Activated CD8-positive, alpha-beta T cell treated with anti-CD3 and anti-CD28 coated beads, Interleukin-2, amount 10 ng/mL, durations not matched to agents 7 days and 5 days (primary cell): ENCODE measurements around the gene CEP128. TPM values are rescaled to one million over a fixed set of nuclear protein-coding genes. Genes with fewer than 3 reads are reported as not detected.
A peak's percentile ranks its signal among the peaks of the same experiment; 100 is the strongest.

Experiments
- ATAC-seq: fragments of 150-1000 bp; cut with Tn5 transposase; one replicate; pipeline ENCODE4 v1.10.0; 2021; ENCODE audit warnings: moderate library complexity
- CTCF ChIA-PET: fragments of 350-600 bp; sonication (Branson Sonifier 250); formaldehyde crosslinking; loops from one replicate; lab custom pipeline; 2021; ENCODE audit warnings: antibody characterized with exemption; lab: Charles Lee
- POLR2A ChIA-PET: fragments of 350-600 bp; sonication (Branson Sonifier 250); formaldehyde crosslinking; loops from one replicate; lab custom pipeline; 2021; ENCODE audit warnings: antibody characterized with exemption; lab: Charles Lee
- DNase-seq: peaks from one replicate; pipeline ENCODE4 v3.0.0-alpha.2; 2020
- H3K27ac Mint-ChIP-seq: one replicate; pipeline ENCODE4 v1.8.0; 2021; ENCODE audit warnings: mild to moderate bottlenecking, mixed read lengths
- H3K27me3 Mint-ChIP-seq: one replicate; pipeline ENCODE4 v1.8.0; 2021; ENCODE audit warnings: low read depth, mixed read lengths
- H3K36me3 Mint-ChIP-seq: one replicate; pipeline ENCODE4 v1.8.0; 2021; ENCODE audit warnings: low read depth, mixed read lengths
- H3K4me1 Mint-ChIP-seq: one replicate; pipeline ENCODE4 v1.8.0; 2021; ENCODE audit warnings: low read depth, mixed read lengths
- H3K4me3 Mint-ChIP-seq: one replicate; pipeline ENCODE4 v1.8.0; 2021; ENCODE audit warnings: mild to moderate bottlenecking, mixed read lengths
- H3K9me3 Mint-ChIP-seq: one replicate; pipeline ENCODE4 v1.8.0; 2022; ENCODE audit warnings: mixed read lengths; ENCODE audit not compliant: insufficient read depth
- total RNA-seq, 2 experiments: library from RNA; stranded (reverse); gene quantifications; one replicate each; pipeline ENCODE4 v1.2.3, GENCODE V29; 2021

CEP128 gene
- total RNA-seq, 2 experiments from 2014 or later, result 32.9 to 35.8 TPM

DNA sequence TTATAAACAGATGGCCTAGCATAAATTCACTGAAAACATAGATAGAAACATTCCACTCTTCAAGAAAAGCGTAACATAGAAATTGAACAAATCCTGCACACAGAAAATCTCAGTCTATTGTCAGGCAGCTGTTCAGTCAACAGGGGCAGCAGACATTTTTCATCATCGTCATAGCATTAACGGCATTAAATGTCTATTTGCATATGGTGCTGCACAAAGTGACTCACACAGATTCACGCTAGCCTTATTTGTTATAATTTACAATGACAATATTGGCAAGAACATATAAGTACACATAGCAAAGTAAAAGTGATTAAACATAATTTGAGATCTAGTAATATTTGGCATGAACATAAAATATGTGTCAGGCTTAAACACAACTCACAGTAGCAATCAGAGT, 95.7 kb downstream of the CEP128 start:
- ATAC-seq, result no peak
- no peaks in the 10 kb centered on the region for H3K27me3 Mint-ChIP-seq
- H3K4me3 Mint-ChIP-seq, result no peak overlapping the region
- ChIA-PET CTCF (no interaction called here), POLR2A (no interaction called here)
- no peak overlapping the region for H3K27ac Mint-ChIP-seq
- no peaks in the 10 kb centered on the region for H3K9me3 Mint-ChIP-seq
- no peaks in the 10 kb centered on the region for H3K36me3 Mint-ChIP-seq
- no peak for DNase-seq
- H3K4me1 Mint-ChIP-seq, result no peaks in the 10 kb centered on the region

DNA sequence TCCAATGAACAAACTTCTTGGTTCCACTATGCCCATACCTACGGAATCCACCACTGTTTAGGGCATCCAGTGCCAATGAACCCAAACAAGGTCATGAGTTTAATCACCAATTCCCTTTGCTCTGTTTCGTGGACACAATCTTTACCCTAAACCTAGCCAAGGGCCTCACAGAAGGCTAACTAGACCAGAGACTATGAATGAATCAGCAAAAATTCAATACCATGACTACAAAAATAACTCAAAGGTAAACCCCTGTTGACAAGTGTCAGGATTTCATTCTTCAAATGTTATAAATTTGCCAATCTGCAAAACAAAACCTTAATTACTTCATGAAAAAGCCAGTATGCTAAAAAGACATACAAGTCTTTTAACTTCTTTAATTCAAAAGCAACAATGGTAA, 96.7 kb downstream of the CEP128 start:
- Mint-ChIP-seq H3K27me3 (no peaks in the 10 kb centered on the region), H3K36me3 (peaks cover under 1% of the 10 kb centered on the region), H3K9me3 (no peaks in the 10 kb centered on the region), H3K4me1 (no peaks in the 10 kb centered on the region), H3K27ac (no peak overlapping the region), H3K4me3 (no peak overlapping the region)
- POLR2A ChIA-PET, result no interaction called here
- DNase-seq, result no peak
- no peak for ATAC-seq
- CTCF ChIA-PET, result no interaction called here

DNA sequence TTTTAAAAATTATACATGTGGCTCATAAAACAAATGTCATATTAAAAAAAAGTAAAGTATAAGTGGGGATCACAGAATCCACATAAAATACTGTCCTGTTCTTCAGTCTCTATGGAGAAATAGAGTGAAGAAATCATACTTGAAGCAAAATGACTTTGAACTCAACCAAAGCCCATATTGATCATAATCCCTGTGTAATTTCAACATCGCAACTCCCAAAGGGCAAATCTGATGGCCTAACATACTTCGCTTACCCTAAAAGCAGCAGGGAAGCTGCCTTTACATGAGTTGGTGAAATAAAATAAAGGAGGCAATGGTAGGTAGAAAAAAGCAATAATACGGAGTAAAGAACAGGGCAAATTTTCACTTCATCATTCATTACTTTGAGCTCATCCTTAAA, 101.8 kb downstream of the CEP128 start:
- peaks cover 6% of the 10 kb centered on the region for H3K36me3 Mint-ChIP-seq
- no peaks in the 10 kb centered on the region for H3K4me1 Mint-ChIP-seq
- no peak for DNase-seq
- H3K9me3 Mint-ChIP-seq, result no peaks in the 10 kb centered on the region
- no peaks in the 10 kb centered on the region for H3K27me3 Mint-ChIP-seq
- no peak for ATAC-seq
- H3K27ac Mint-ChIP-seq, result no peak overlapping the region
- H3K4me3 Mint-ChIP-seq, result no peak overlapping the region
- ChIA-PET CTCF (interaction anchor here (2.1 to 2.2 kb wide), 2 partner anchors 11 to 148 kb away, joined by 6 read pairs; no protein-coding TSS in a partner anchor), POLR2A (no interaction called here)

DNA sequence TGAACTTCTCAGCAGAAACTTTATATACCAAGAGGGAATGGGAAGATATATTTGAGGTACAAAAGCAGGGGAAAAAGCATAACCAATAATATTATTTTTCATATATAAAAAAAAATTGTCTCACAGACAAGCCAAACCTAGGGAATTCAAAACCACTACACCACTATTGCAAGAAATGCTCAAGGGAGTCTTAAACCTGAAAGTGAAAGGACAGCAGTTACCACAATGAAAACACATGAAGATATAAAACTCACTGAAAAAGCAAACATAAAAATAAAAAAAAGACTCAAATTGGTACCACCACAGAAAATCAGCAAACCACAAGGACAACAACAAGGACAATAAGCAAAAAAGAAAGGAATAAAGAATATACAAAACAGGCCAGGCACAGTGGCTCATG, 131.9 kb downstream of the CEP128 start:
- H3K36me3 Mint-ChIP-seq, result peaks cover 24% of the 10 kb centered on the region
- H3K27ac Mint-ChIP-seq, result peak overlapping the region; percentile 75
- DNase-seq (no peak), ATAC-seq (peak; percentile 53)
- POLR2A ChIA-PET, result no interaction called here
- no peaks in the 10 kb centered on the region for H3K27me3 Mint-ChIP-seq
- H3K4me1 Mint-ChIP-seq, result peaks cover 16% of the 10 kb centered on the region
- peaks cover 16% of the 10 kb centered on the region for H3K9me3 Mint-ChIP-seq
- peak overlapping the region; percentile 25 for H3K4me3 Mint-ChIP-seq
- CTCF ChIA-PET, result no interaction called here

DNA sequence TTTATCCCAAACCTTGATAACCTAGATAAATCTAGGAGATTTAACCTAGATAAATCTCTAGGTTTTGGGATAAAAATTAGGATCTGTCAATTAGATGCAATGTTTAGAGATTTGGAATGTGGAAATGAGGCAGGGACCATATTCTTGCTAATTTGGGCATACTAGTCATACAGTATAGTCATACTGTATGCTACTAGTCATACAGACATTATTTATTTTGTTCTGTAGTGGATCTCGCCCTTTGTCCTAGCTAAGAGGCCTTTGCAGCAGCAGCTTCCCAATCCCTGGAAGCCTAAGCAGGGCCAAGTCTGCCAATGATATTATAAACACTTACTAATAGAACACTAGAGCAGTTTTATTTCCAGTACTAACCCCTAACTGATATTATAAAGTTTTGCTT, 136.4 kb downstream of the CEP128 start:
- ChIA-PET CTCF (no interaction called here), POLR2A (no interaction called here)
- no peaks in the 10 kb centered on the region for H3K27me3 Mint-ChIP-seq
- no peak overlapping the region for H3K27ac Mint-ChIP-seq
- no peak for DNase-seq
- peaks cover 16% of the 10 kb centered on the region for H3K4me1 Mint-ChIP-seq
- no peak overlapping the region for H3K4me3 Mint-ChIP-seq
- no peak for ATAC-seq
- H3K9me3 Mint-ChIP-seq, result peaks cover 13% of the 10 kb centered on the region
- H3K36me3 Mint-ChIP-seq, result peaks cover 28% of the 10 kb centered on the region

DNA sequence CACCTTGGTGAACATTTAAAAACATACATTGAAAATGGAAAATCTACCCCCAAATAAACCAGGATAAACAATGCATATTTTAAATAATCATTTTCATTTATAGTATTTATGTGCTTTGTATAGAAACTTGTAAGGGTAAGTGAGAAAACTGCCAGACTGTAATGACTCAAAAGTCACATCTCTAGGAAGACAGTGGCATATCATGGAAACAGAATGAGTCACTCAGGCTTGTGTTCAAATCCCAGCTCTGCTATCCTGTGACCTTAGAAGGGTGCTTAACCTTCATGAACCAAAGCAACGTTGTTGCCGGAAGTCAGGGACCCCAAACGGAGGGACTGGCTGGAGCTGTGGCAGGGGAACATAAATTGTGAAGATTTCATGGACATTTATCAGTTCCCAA, 142.7 kb downstream of the CEP128 start:
- ATAC-seq, result no peak
- Mint-ChIP-seq H3K4me1 (no peaks in the 10 kb centered on the region), H3K27ac (no peak overlapping the region), H3K27me3 (no peaks in the 10 kb centered on the region), H3K36me3 (peaks cover 18% of the 10 kb centered on the region), H3K4me3 (no peak overlapping the region), H3K9me3 (peaks cover 9% of the 10 kb centered on the region)
- ChIA-PET CTCF (no interaction called here), POLR2A (no interaction called here)
- DNase-seq, result no peak

DNA sequence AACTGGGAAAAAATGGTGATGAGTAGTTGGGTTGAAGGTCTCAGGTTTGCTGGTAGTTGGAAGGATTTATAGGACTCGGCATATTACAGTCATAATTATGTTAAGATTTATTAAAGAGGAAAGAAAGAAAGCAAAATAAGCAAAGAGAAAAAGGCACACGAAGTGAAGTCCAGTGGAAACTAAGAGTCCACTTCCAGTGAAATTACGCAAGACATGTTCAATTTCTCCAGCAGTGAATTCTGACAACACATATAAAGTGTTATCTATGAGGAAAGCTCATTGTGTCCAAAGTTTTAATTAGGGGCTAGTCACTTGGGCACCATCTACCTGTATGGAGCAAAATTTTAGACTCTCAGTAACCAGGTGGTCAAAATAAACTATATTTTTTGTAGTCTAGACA, 143.3 kb downstream of the CEP128 start:
- Mint-ChIP-seq H3K36me3 (peaks cover 18% of the 10 kb centered on the region), H3K9me3 (peaks cover 9% of the 10 kb centered on the region), H3K27ac (no peak overlapping the region), H3K4me1 (no peaks in the 10 kb centered on the region), H3K27me3 (no peaks in the 10 kb centered on the region), H3K4me3 (no peak overlapping the region)
- ATAC-seq, result no peak
- no peak for DNase-seq
- ChIA-PET POLR2A (no interaction called here), CTCF (no interaction called here)

DNA sequence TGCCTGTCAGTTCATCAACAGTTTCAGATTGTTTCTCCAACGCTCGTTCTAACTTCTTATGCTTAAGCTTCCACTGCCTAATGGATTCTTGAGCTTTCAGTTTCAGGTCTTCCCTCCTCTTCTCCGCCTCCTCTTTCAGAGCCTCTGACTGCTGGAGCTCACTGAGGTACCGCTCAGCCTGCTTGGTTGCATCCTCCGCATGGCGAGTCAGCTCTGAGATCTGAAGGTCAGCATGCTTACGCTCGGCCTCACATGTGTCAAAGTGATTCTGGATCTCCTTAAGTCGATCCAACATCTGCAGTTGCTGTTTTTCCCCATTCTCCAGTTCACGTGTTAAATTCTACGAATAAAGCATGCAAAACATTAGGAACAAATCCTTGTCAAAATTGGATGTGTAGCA, 148.8 kb downstream of the CEP128 start:
- ChIA-PET CTCF (no interaction called here), POLR2A (no interaction called here)
- Mint-ChIP-seq H3K27me3 (no peaks in the 10 kb centered on the region), H3K4me3 (no peak overlapping the region), H3K36me3 (peaks cover 14% of the 10 kb centered on the region), H3K4me1 (no peaks in the 10 kb centered on the region), H3K27ac (no peak overlapping the region), H3K9me3 (no peaks in the 10 kb centered on the region)
- DNase-seq, result no peak
- no peak for ATAC-seq

DNA sequence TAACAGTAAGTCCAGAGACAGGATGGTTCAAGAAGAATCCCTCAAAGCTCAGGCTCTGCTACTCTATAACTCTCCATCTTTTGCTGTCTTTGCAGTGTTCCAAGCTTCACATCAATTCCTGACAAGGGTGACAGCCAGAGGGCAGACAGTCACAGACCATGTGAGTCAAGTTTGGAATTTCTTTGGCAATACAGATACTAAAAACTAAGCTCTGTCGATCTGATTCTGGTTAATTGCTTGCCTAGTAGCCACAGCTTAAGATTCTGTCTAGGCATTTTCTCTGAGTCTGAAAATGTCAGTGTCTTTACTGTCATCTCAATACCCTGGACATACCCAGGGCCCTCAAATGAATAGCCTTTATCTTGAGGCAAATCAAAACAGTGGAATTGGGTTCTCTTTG, 153.7 kb downstream of the CEP128 start:
- Mint-ChIP-seq H3K4me3 (no peak overlapping the region), H3K27me3 (no peaks in the 10 kb centered on the region), H3K9me3 (no peaks in the 10 kb centered on the region), H3K27ac (no peak overlapping the region), H3K4me1 (no peaks in the 10 kb centered on the region), H3K36me3 (peaks cover 23% of the 10 kb centered on the region)
- DNase-seq (no peak), ATAC-seq (no peak)
- CTCF ChIA-PET, result interaction anchor here (0.9 kb wide), 1 partner anchor 201 kb away, joined by 3 read pairs; no protein-coding TSS in a partner anchor
- POLR2A ChIA-PET, result no interaction called here

DNA sequence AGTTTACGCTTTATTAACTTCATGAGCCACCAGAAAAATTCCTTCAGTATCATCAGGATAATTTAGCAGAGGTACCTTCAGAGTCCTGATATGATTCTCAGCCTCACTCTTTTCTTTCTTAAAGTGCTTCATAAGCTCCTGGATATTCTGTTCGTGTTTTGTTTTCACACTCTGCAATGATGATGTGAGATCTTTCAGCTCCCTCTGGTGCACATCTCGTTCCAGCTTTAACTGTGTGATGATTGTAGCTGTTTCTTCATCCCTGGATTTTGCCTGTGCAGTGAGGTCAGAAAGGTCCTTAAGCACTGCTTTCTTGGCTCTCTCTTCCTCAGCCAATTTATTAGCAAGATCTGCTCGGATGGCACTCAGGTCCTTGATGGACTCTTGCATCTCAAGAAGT, 156.7 kb downstream of the CEP128 start:
- Mint-ChIP-seq H3K4me3 (no peak overlapping the region), H3K36me3 (peaks cover 18% of the 10 kb centered on the region), H3K9me3 (no peaks in the 10 kb centered on the region), H3K27ac (no peak overlapping the region), H3K27me3 (no peaks in the 10 kb centered on the region), H3K4me1 (no peaks in the 10 kb centered on the region)
- ChIA-PET POLR2A (no interaction called here), CTCF (no interaction called here)
- ATAC-seq (no peak), DNase-seq (no peak)

DNA sequence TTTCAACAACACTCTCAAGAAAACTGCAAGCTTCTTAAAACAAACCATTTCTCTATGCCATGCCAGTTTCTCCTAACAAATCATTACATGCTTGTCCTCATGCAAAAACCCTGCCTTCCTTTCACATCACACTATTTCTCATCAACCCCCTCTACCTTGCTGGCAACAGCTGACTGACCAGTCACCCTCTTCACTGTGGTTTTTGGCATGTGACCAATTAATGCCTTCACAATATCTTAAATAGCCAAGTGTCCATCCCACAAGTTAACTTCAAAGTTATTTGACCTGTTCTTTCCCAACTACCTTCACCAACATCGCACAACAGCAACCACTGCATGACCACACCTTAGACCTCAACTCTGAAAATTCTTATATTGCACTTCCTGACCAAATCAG, 159.6 kb downstream of the CEP128 start:
- Mint-ChIP-seq H3K4me1 (no peaks in the 10 kb centered on the region), H3K27me3 (no peaks in the 10 kb centered on the region), H3K9me3 (no peaks in the 10 kb centered on the region), H3K36me3 (peaks cover 12% of the 10 kb centered on the region), H3K27ac (no peak overlapping the region), H3K4me3 (no peak overlapping the region)
- ATAC-seq, result no peak
- CTCF ChIA-PET, result no interaction called here
- POLR2A ChIA-PET, result interaction anchor here (0.6 kb wide), 1 partner anchor 16 kb away, joined by 3 read pairs; no protein-coding TSS in a partner anchor
- no peak for DNase-seq

DNA sequence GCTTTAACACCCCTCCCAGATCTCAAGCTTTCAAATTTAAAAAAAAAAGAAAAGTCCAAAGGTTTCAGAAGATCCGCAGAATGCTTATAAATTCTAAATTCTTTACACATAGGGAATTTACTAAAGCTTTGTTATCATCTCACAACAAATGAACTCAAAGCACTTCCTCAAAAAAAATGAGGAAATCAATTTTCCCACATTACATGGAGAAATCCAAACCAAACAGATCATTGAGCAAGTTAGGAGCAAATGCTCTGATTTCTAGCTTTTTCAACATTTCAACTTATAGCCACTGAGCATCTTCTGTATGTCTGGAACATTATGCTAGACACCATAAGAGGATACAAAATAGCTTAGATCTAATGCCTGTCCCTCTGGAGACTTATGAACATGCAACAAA, 161.0 kb downstream of the CEP128 start:
- ChIA-PET CTCF (no interaction called here), POLR2A (interaction anchor here (0.8 kb wide), 1 partner anchor 122 kb away, joined by 4 read pairs; no protein-coding TSS in a partner anchor)
- no peaks in the 10 kb centered on the region for H3K4me1 Mint-ChIP-seq
- no peak overlapping the region for H3K27ac Mint-ChIP-seq
- DNase-seq, result no peak
- no peak overlapping the region for H3K4me3 Mint-ChIP-seq
- no peaks in the 10 kb centered on the region for H3K9me3 Mint-ChIP-seq
- no peak for ATAC-seq
- peaks cover 12% of the 10 kb centered on the region for H3K36me3 Mint-ChIP-seq
- no peaks in the 10 kb centered on the region for H3K27me3 Mint-ChIP-seq

DNA sequence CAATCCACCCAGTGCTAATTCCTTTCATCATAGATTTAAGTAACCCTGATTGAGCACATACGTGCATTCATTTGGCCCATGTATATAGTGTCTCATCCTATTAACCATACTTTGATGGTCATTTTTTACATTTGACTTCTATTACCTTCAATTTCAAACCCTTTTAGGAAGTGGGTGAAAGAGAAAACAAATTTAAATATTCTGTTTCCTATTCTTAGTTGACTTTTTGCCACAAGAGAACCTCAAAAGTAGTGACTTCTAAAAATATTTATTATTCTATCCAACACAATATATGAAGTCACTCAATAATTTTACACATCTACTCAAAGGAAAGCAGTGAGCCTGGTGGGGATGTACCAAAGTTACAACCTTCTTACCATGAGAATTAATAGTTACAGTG, 164.9 kb downstream of the CEP128 start:
- H3K27ac Mint-ChIP-seq, result no peak overlapping the region
- H3K27me3 Mint-ChIP-seq, result no peaks in the 10 kb centered on the region
- no peaks in the 10 kb centered on the region for H3K9me3 Mint-ChIP-seq
- no peak overlapping the region for H3K4me3 Mint-ChIP-seq
- DNase-seq (no peak), ATAC-seq (no peak)
- ChIA-PET POLR2A (no interaction called here), CTCF (no interaction called here)
- H3K36me3 Mint-ChIP-seq, result peaks cover 11% of the 10 kb centered on the region
- H3K4me1 Mint-ChIP-seq, result no peaks in the 10 kb centered on the region
